Mucosa of descending colon (tissue), 3 donors: ENCODE data around the gene CHD5. TPM values are rescaled to one million over a fixed set of nuclear protein-coding genes. Genes with fewer than 3 reads are reported as not detected.

Source experiments
- ATAC-seq: fragments of 200-7000 bp; cut with Tn5 transposase; one replicate; pipeline ENCODE4 v1.9.1; 2020; ENCODE audit warnings: mild to moderate bottlenecking, moderate library complexity
- DNase-seq, 3 donors: peaks; one replicate each; pipeline ENCODE4 v3.0.0-alpha.2; 2020
- H3K36me3 ChIP-seq: fragments of 200-600 bp; one replicate; pipeline ENCODE4 v1.8.0; 2021; ENCODE audit warnings: low read depth, mild to moderate bottlenecking
- H3K4me1 ChIP-seq: fragments of 200-600 bp; one replicate; pipeline ENCODE4 v1.8.0; 2021; ENCODE audit warnings: low read depth, mild to moderate bottlenecking
- H3K4me3 ChIP-seq: fragments of 200-600 bp; one replicate; pipeline ENCODE4 v1.8.0; 2021; ENCODE audit warnings: mild to moderate bottlenecking
- H3K9me3 ChIP-seq: fragments of 200-600 bp; one replicate; pipeline ENCODE4 v1.8.0; 2021; ENCODE audit warnings: mild to moderate bottlenecking
- CTCF ChIP-seq: fragments of 200-600 bp; IDR thresholded peaks from one replicate; pipeline ENCODE4 v1.8.0; 2022; ENCODE audit warnings: antibody characterized with exemption, mild to moderate bottlenecking
- intact Hi-C, 2 donors: fragments of 100-400 bp; cut with DNase I in 1 of 2; cut with micrococcal nuclease in 1 of 2; formaldehyde crosslinking; loops; one replicate each; pipeline versions ENCODE4 v1.11.0 to v1.11.1; 2022; cut with DNase I, micrococcal nuclease
- total RNA-seq, 3 donors: library from RNA; stranded (reverse); fragmentation: NEBNext Ultra II Directional in 2 of 3; extraction: Animal tissue kit (Norgen Biotek cat#: 25700) in 2 of 3; gene quantifications; one replicate each; pipeline versions ENCODE4 v1.2.1 to v1.2.4, GENCODE V29; 2021 to 2023
- donor health status: DM: no; HTN: no; CAD: no; lungs with moderate emphysema.
- donor health status: DM: no; HTN: no; CAD: no.
- donor health status: DM: no; HTN: yes; CAD: no.

The CHD5 gene
- total RNA-seq, 3 donors from 2014 or later, result 0.17 to 2.1 (median 0.22) TPM

- Histone ChIP-seq H3K4me3 (no peak overlapping the region), H3K36me3 (no peaks in the 10 kb centered on the region), H3K4me1 (peaks cover 32% of the 10 kb centered on the region), H3K9me3 (no peaks in the 10 kb centered on the region)
- TF ChIP-seq CTCF, result no peak
- intact Hi-C loops, result no loop called here
- ATAC-seq (no peak), DNase-seq (peak in 1 of 3 donors; percentile 55)
These were observed 27.2 kb upstream of the CHD5 start for GRCh38 chr1:6207075-6207885.

DNA sequence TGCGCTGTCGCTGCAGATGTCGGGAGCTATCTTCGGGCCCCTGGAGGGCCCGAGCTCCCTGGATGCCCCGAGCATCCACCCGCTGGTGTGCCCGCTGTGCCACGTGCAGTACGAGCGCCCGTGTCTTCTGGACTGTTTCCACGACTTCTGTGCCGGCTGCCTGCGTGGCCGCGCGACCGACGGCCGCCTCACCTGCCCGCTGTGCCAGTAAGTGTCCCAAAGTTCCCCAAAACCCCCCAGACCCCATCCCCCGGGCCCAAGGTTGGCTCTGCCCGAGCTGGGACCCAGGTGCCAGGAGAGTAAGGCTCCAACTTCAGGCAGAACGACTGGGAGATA is 26.4 kb upstream of the CHD5 start:
- peak overlapping the region; percentile 44 for H3K4me3 ChIP-seq
- TF ChIP-seq CTCF, result no peak
- H3K36me3 ChIP-seq, result no peaks in the 10 kb centered on the region
- no peak for ATAC-seq
- peaks cover 32% of the 10 kb centered on the region for H3K4me1 ChIP-seq
- DNase-seq, result peak in 1 of 3 donors; percentile 54
- intact Hi-C loops, result no loop called here
- no peaks in the 10 kb centered on the region for H3K9me3 ChIP-seq

DNA sequence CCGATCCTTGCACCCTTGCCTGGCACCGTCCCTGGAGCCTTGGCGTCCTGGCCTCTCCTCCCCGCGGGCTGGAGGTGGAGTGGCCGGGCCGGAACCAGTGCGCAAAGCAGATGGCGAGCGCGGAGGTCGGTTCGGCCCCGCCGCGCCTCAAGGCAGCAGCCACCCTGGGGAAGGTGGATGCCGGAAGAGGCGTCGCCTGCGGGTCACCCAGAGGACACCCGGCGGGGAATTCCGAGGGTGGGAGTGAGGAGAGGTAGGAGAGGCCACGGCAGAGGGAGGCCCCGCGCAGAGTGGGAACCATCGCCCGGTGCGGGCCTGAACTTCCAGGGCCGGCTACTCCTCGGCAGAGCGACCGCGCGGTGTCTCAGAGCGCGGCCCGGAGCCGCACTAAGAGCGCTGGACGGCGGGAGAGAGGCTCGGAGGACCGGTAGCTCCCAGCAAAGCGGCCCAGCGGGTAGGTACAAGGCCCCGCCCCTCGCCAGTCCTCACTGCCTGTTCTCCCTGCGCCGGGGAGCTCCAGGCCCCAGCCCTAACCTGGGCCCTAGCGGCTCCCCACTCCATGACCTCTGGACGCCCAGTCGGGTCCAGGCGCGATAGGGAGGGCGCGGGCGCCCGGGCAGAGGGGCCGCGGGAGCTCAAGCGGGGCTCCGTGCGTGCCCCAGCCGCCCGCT is 25.9 kb upstream of the CHD5 start, which contains the start of gene RNF207:
Gene RNF207 (plus strand): TSS at position 271 of the 671 bp plus-strand sequence. CDS start 417 bp downstream, outside the sequence.
- peak; percentile 79 to 87 (median 85) for DNase-seq
- Histone ChIP-seq H3K9me3 (no peaks in the 10 kb centered on the region), H3K36me3 (no peaks in the 10 kb centered on the region), H3K4me1 (peaks cover 32% of the 10 kb centered on the region), H3K4me3 (peak within 1 kb of the TSS; percentile 44)
- ATAC-seq, result peak; percentile 83
- intact Hi-C loops, result no loop called here
- TF ChIP-seq CTCF, result no peak

GRCh38 chr1:6202256-6202655 is 22.1 kb upstream of the CHD5 start:
- peak in 1 of 3 donors; percentile 17 for DNase-seq
- peaks cover 24% of the 10 kb centered on the region for H3K4me1 ChIP-seq

More at GRCh38 chr1:6202256-6202655, 22.1 kb upstream of the CHD5 start:
- no peak for ATAC-seq
- H3K9me3 ChIP-seq, result no peaks in the 10 kb centered on the region
- no peak for TF ChIP-seq CTCF
- H3K4me3 ChIP-seq, result no peak overlapping the region
- intact Hi-C loops, result no loop called here
- H3K36me3 ChIP-seq, result no peaks in the 10 kb centered on the region
